GM21619 (cell line): Measurements from ENCODE around the gene HOXD9.

Source experiments
- ATAC-seq: cut with Tn5 transposase; IDR thresholded peaks from one replicate; pipeline ENCODE4 v1.9.1; 2021; ENCODE audit not compliant: unreplicated experiment

The HOXD9 gene

GRCh38 chr2:176124110-176124946 lies 1.8 kb downstream of the HOXD9 start:
- ATAC-seq, result no peak

- no peak for ATAC-seq
Measured at GRCh38 chr2:176124947-176125771, 2.6 kb downstream of the HOXD9 start.

GRCh38 chr2:176125772-176126054 lies 3.2 kb downstream of the HOXD9 start:
- ATAC-seq, result no peak

- ATAC-seq, result no peak
Measured at GRCh38 chr2:176126929-176127773, 4.6 kb downstream of the HOXD9 start.

GRCh38 chr2:176127774-176128072 lies 5.2 kb downstream of the HOXD9 start:
- no peak for ATAC-seq

GRCh38 chr2:176128172-176128981 lies 5.9 kb downstream of the HOXD9 start:
- no peak for ATAC-seq

GRCh38 chr2:176128982-176129796 lies 6.7 kb downstream of the HOXD9 start, which contains the start of gene HOXD8:
Gene HOXD8, plus strand, starts transcription at chr2:176129705. Its CDS starts 662 bp downstream, at chr2:176130367.
- ATAC-seq, result no peak

- ATAC-seq, result no peak
Measured at GRCh38 chr2:176129813-176130146, 7.3 kb downstream of the HOXD9 start.

- ATAC-seq, result no peak
Measured at GRCh38 chr2:176130147-176130956, 7.8 kb downstream of the HOXD9 start.

- no peak for ATAC-seq
Measured at GRCh38 chr2:176130957-176131847, 8.7 kb downstream of the HOXD9 start.

- no peak for ATAC-seq
Measured at GRCh38 chr2:176131848-176132158, 9.3 kb downstream of the HOXD9 start.

GRCh38 chr2:176132205-176133171 lies 10.0 kb downstream of the HOXD9 start:
- no peak for ATAC-seq

GRCh38 chr2:176133389-176133788 lies 10.9 kb downstream of the HOXD9 start:
- ATAC-seq, result no peak

- ATAC-seq, result no peak
Measured at GRCh38 chr2:176134035-176134434, 11.5 kb downstream of the HOXD9 start.

GRCh38 chr2:176135035-176135440 lies 12.5 kb downstream of the HOXD9 start:
- ATAC-seq, result no peak

- ATAC-seq, result no peak
Measured at GRCh38 chr2:176136374-176137251, 14.1 kb downstream of the HOXD9 start.
